Mesendoderm (in vitro differentiated cells): ENCODE measurements around the gene PTCSC3.
"Not testable (repeated sequence)": the region's sequence is repeated elsewhere in the genome, so short reads cannot be mapped to it uniquely, and the experiment has no call there.

Experiments
- DNase-seq: peaks from one replicate; pipeline ENCODE4 v3.0.0; 2013
- H2AK5ac ChIP-seq: 2 replicates; pipeline ENCODE4 v1.6.1; 2013; ENCODE audit warnings: low read length, inconsistent platforms
- H2BK120ac ChIP-seq: 2 replicates; pipeline ENCODE4 v1.6.1; 2013; ENCODE audit warnings: low read depth, mild to moderate bottlenecking, low read length, moderate library complexity, mixed read lengths
- H2BK15ac ChIP-seq: replicated peaks from 2 replicates; pipeline ENCODE4 v1.6.1; 2013; ENCODE audit warnings: low read depth, mild to moderate bottlenecking, moderate library complexity
- H2BK5ac ChIP-seq: 2 replicates; pipeline ENCODE4 v1.6.1; 2013; ENCODE audit warnings: low read length, inconsistent platforms
- H3K18ac ChIP-seq: 2 replicates; pipeline ENCODE4 v1.6.1; 2013; ENCODE audit warnings: mild to moderate bottlenecking, low read length, mixed read lengths
- H3K23ac ChIP-seq: one replicate; pipeline ENCODE4 v1.6.1; 2013; ENCODE audit warnings: low read length
- H3K27ac ChIP-seq: 2 replicates; pipeline ENCODE4 v1.5.1; 2013; ENCODE audit warnings: low read depth, mild to moderate bottlenecking, inconsistent platforms, low read length, moderate library complexity
- H3K27me3 ChIP-seq: 2 replicates; pipeline ENCODE4 v1.6.1; 2013; ENCODE audit warnings: low read length, control low read depth, mild to moderate bottlenecking, inconsistent platforms; ENCODE audit not compliant: insufficient read depth, poor library complexity
- H3K36me3 ChIP-seq: 2 replicates; pipeline ENCODE4 v1.6.1; 2013; ENCODE audit warnings: low read length, inconsistent platforms; ENCODE audit not compliant: control insufficient read depth, insufficient read depth
- H3K4ac ChIP-seq: one replicate; pipeline ENCODE4 v1.6.1; 2013; ENCODE audit warnings: low read depth, mild to moderate bottlenecking, low read length, moderate library complexity
- H3K4me1 ChIP-seq: 2 replicates; pipeline ENCODE4 v1.6.1; 2013; ENCODE audit warnings: low read depth, low read length, inconsistent platforms; ENCODE audit not compliant: control insufficient read depth
- H3K4me2 ChIP-seq: 2 replicates; pipeline ENCODE4 v1.6.1; 2013; ENCODE audit warnings: low read length
- H3K4me3 ChIP-seq: 2 replicates; pipeline ENCODE4 v1.5.1; 2013; ENCODE audit warnings: mild to moderate bottlenecking, low read length
- H3K56ac ChIP-seq: one replicate; pipeline ENCODE4 v1.6.1; 2013; ENCODE audit warnings: low read length
- H3K79me1 ChIP-seq: 2 replicates; pipeline ENCODE4 v1.6.1; 2013; ENCODE audit warnings: low read length, inconsistent platforms
- H3K79me2 ChIP-seq: 2 replicates; pipeline ENCODE4 v1.6.1; 2013; ENCODE audit warnings: mild to moderate bottlenecking, low read length; ENCODE audit not compliant: control insufficient read depth, insufficient read depth
- H3K9ac ChIP-seq: 2 replicates; pipeline ENCODE4 v1.6.1; 2013; ENCODE audit warnings: low read length, inconsistent platforms
- H4K5ac ChIP-seq: one replicate; pipeline ENCODE4 v1.6.1; 2013; ENCODE audit warnings: low read length
- H4K8ac ChIP-seq: one replicate; pipeline ENCODE4 v1.6.1; 2013; ENCODE audit warnings: low read depth, mild to moderate bottlenecking, control low read depth, low read length, moderate library complexity
- WGBS: extraction: QIAGEN DNeasy Blood & Tissue Kit; methylation state at CpG from one replicate; pipeline ENCODE4 v1.1.7; 2013; ENCODE audit warnings: low lambda C conversion rate, missing lambda C conversion rate; ENCODE audit not compliant: insufficient coverage; ENCODE audit errors: extremely low coverage; 5-methylcytosine and 5-hydroxymethylcytosine counted together

The PTCSC3 gene

DNA sequence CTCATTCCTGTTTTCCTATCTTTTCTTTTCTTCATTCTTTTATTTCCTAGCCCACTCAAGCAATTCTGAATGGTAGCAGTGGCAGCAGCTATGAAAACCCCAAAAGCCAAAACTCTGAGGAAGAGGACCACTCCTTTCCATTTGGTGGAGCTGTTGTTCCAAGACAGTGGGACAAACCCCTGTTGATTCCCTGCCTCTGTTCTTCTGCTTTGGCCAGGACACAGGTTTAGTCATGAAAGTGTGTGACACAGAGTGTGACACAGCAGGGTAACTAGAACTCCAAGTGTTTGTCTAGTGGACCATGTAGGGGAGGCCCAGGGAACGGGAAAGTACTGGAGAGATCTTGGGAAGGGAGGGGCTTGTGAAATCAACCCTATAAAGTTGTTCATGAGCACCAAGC, 71.1 kb downstream of the PTCSC3 start:
- no peaks in the 10 kb centered on the region for H3K27me3 ChIP-seq
- WGBS: no CpG with 5 or more reads among the region's 1 CpG
- H3K23ac ChIP-seq: no peak overlapping the region
- H2AK5ac ChIP-seq: no peak overlapping the region
- no peaks in the 10 kb centered on the region for H3K79me2 ChIP-seq
- H3K27ac ChIP-seq: no peak overlapping the region
- H3K4ac ChIP-seq: no peak overlapping the region
- no peak overlapping the region for H4K8ac ChIP-seq
- H2BK15ac ChIP-seq: no peak overlapping the region
- no peaks in the 10 kb centered on the region for H3K36me3 ChIP-seq
- no peak overlapping the region for H3K18ac ChIP-seq
- H2BK5ac ChIP-seq: no peak overlapping the region
- no peaks in the 10 kb centered on the region for H3K4me1 ChIP-seq
- no peak overlapping the region for H2BK120ac ChIP-seq
- peak; percentile 73 for DNase-seq
- H3K9ac ChIP-seq: no peak overlapping the region
- no peak overlapping the region for H3K56ac ChIP-seq
- H3K4me2 ChIP-seq: no peak overlapping the region
- no peaks in the 10 kb centered on the region for H3K79me1 ChIP-seq
- no peak overlapping the region for H4K5ac ChIP-seq
- no peak overlapping the region for H3K4me3 ChIP-seq

DNA sequence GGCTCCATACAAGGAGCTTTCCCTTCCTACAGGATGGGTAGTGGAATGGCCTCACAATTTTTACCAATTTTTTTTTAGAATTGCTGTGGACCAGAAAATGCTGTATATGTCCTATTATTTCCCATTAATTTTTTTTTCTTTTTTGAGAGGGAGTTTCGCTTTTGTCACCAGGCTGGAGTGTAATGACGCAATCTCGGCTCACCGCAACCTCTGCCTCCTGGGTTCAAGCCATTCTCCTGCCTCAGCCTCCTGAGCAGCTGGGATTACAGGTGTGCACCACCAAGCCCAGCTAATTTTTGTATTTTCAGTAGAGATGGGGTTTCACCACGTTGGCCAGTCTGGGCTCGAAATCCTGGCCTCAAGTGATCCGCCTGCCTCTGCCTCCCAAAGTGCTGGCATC, 72.3 kb downstream of the PTCSC3 start:
- not testable (repeated sequence) for H3K27ac ChIP-seq, H3K27me3 ChIP-seq, H2BK5ac ChIP-seq, H3K9ac ChIP-seq, H4K5ac ChIP-seq, DNase-seq, H3K56ac ChIP-seq, H3K79me2 ChIP-seq, H2BK15ac ChIP-seq, H3K18ac ChIP-seq, H3K4ac ChIP-seq, H3K23ac ChIP-seq, H3K36me3 ChIP-seq, H4K8ac ChIP-seq, H2BK120ac ChIP-seq, H2AK5ac ChIP-seq, H3K79me1 ChIP-seq, H3K4me1 ChIP-seq, H3K4me3 ChIP-seq, H3K4me2 ChIP-seq
- WGBS: no CpG with 5 or more reads among the region's 7 CpGs

DNA sequence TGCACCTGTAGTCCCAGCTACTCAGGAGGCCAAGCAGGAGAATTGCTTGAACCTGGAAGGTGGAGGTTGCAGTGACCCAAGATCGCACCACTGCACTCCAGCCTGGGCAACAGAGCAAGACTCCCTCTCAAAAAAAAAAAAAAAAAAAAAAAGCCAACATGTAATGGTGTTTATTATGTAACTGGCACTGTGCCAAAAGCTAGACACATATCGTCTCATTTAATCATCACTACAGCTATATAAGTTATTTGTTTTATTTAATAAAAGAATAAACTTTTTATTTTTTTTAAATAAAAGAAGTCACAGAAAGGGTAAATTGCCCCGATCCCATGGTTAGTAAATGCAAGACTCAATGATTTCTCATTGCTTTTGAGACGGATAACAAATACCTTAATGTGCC, 76.9 kb downstream of the PTCSC3 start:
- Histone ChIP-seq H2BK15ac (no peak overlapping the region), H3K4ac (no peak overlapping the region), H3K18ac (no peak overlapping the region), H2BK120ac (no peak overlapping the region), H3K56ac (no peak overlapping the region), H3K4me3 (no peak overlapping the region), H3K27ac (no peak overlapping the region), H3K27me3 (no peaks in the 10 kb centered on the region), H3K79me2 (no peaks in the 10 kb centered on the region), H3K79me1 (no peaks in the 10 kb centered on the region), H4K5ac (no peak overlapping the region), H3K4me2 (no peak overlapping the region), H3K36me3 (no peaks in the 10 kb centered on the region), H4K8ac (no peak overlapping the region), H3K9ac (no peak overlapping the region), H2BK5ac (no peak overlapping the region), H2AK5ac (no peak overlapping the region), H3K4me1 (no peaks in the 10 kb centered on the region), H3K23ac (no peak overlapping the region)
- DNase-seq: no peak
- WGBS: no CpG with 5 or more reads among the region's 4 CpGs

DNA sequence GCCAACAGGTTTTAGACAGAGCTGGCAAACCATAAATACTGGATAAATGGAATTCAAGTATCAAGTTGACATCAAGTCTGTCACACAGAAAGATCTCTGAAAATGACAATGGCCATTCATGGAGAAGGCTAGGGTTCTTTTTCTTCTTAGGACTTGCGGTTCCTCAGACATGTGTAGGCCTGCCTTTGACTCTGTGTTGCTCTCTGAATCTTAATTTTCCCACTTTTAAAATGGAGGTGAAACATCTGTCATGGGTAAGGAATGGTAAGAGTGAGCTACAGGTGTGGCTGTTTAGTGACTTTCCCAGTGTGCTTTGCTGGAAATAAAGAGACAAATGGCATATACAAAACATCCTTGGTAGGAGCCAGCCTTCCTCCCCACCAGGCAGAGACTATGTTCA, 79.2 kb downstream of the PTCSC3 start:
- Histone ChIP-seq H3K79me1 (no peaks in the 10 kb centered on the region), H3K27ac (no peak overlapping the region), H2AK5ac (no peak overlapping the region), H4K8ac (no peak overlapping the region), H3K79me2 (no peaks in the 10 kb centered on the region), H2BK120ac (no peak overlapping the region), H2BK15ac (no peak overlapping the region), H3K9ac (no peak overlapping the region), H3K36me3 (no peaks in the 10 kb centered on the region), H3K18ac (no peak overlapping the region), H3K4me3 (no peak overlapping the region), H3K4me2 (no peak overlapping the region), H3K4me1 (no peaks in the 10 kb centered on the region), H2BK5ac (no peak overlapping the region), H3K56ac (no peak overlapping the region), H3K4ac (no peak overlapping the region), H3K23ac (no peak overlapping the region), H3K27me3 (no peaks in the 10 kb centered on the region), H4K5ac (no peak overlapping the region)
- WGBS: no CpG with 5 or more reads among the region's 1 CpG
- DNase-seq: no peak

DNA sequence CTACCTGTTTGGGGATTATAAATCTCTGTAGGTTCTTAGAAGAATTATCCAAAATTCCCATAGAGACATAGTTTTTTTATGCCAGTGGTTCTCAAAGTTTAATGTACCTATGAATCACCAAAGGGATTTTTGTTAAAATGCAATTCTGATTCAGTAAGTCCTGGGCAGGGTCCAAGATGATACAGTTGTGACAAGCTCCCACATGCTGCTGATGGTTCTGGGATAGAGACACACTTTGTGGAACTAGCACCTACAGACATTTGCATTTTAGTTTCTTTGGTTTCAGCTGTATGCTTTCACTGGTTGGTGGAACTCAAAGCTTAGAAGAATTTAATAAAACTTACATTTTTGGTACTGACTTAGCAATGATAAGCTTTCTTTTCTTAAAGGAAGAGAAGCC, 80.4 kb downstream of the PTCSC3 start:
- Histone ChIP-seq H3K36me3 (no peaks in the 10 kb centered on the region), H4K5ac (no peak overlapping the region), H2BK15ac (no peak overlapping the region)

DNA sequence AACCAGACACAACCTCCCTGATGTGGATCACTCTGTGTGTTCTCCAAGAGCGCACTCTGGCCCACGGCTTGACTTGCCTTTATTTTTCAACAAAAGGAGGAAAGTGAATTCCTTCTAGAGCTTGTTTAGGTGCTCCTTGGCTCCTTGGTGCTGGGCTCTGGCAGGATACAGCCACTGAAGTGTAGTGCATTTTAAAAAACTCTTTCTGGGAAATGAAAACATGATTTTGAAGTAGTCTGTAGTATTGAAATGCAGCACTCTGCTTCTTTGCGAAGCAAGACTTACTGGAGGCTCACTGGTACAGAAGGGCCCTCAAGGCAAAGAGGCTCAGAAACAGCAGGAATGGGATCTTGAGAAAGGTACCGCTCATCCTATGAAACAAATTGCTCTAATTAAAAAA, 81.6 kb downstream of the PTCSC3 start:
- H3K18ac ChIP-seq: peak overlapping the region; percentile 18
- H3K23ac ChIP-seq: no peak overlapping the region
- H2BK120ac ChIP-seq: peak overlapping the region; percentile 45
- H3K4me3 ChIP-seq: no peak overlapping the region
- H3K4ac ChIP-seq: no peak overlapping the region
- no peaks in the 10 kb centered on the region for H3K4me1 ChIP-seq
- peak overlapping the region; percentile 93 for H4K8ac ChIP-seq
- DNase-seq: no peak
- H3K79me2 ChIP-seq: no peaks in the 10 kb centered on the region
- no CpG with 5 or more reads among the region's 4 CpGs for WGBS
- no peak overlapping the region for H2BK15ac ChIP-seq
- H3K4me2 ChIP-seq: no peak overlapping the region
- H2BK5ac ChIP-seq: no peak overlapping the region
- no peaks in the 10 kb centered on the region for H3K79me1 ChIP-seq
- H3K36me3 ChIP-seq: no peaks in the 10 kb centered on the region
- no peak overlapping the region for H2AK5ac ChIP-seq
- H3K56ac ChIP-seq: no peak overlapping the region
- H4K5ac ChIP-seq: no peak overlapping the region
- H3K9ac ChIP-seq: no peak overlapping the region
- no peak overlapping the region for H3K27ac ChIP-seq
- H3K27me3 ChIP-seq: no peaks in the 10 kb centered on the region

More for the DNA sequence above, 80.4 kb downstream of the PTCSC3 start:
- no peaks in the 10 kb centered on the region for H3K79me2 ChIP-seq
- no peaks in the 10 kb centered on the region for H3K79me1 ChIP-seq
- H2BK120ac ChIP-seq: no peak overlapping the region
- H2AK5ac ChIP-seq: no peak overlapping the region
- no peak overlapping the region for H3K9ac ChIP-seq
- no peak overlapping the region for H3K4ac ChIP-seq
- no peak overlapping the region for H3K27ac ChIP-seq
- no peak overlapping the region for H3K56ac ChIP-seq
- no peaks in the 10 kb centered on the region for H3K27me3 ChIP-seq
- no peak overlapping the region for H4K8ac ChIP-seq
- no peak overlapping the region for H2BK5ac ChIP-seq
- H3K23ac ChIP-seq: no peak overlapping the region
- H3K4me3 ChIP-seq: no peak overlapping the region
- no peaks in the 10 kb centered on the region for H3K4me1 ChIP-seq
- H3K4me2 ChIP-seq: no peak overlapping the region
- DNase-seq: no peak
- no peak overlapping the region for H3K18ac ChIP-seq
